GM12874 (cell line): ENCODE results near the gene CD8B2.
A peak's percentile ranks its signal among the peaks of the same experiment; 100 is the strongest.

Experiments
- TF ChIP-seq, protein P1 (sequence below): IDR thresholded peaks from 2 replicates; pipeline ENCODE4 v1.5.1; 2011; ENCODE audit warnings: low read depth, mild to moderate bottlenecking, control low read depth, low read length, moderate library complexity; ENCODE audit not compliant: insufficient read depth

Gene CD8B2

DNA sequence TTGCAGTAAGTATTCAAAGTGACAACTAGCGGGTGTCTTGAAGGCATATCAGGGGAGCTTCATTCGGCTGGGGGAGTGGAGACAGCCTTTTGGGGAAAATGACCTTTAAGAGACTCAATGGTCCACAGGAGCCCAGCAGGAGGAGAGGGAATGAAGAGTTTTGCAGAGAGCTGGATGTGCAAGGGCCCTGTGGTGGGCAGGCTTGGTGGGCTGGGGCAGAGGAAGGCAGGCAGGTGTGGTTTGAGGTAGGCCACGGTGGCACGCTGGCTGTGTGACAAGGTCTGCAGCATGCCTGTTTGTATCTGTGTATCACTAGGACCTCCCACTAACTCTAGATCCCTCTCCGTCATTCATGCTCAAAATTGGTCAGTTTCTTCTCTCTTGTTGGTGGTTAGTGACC, 53.7 kb downstream of the CD8B2 start:
- TF ChIP-seq, protein P1, sequence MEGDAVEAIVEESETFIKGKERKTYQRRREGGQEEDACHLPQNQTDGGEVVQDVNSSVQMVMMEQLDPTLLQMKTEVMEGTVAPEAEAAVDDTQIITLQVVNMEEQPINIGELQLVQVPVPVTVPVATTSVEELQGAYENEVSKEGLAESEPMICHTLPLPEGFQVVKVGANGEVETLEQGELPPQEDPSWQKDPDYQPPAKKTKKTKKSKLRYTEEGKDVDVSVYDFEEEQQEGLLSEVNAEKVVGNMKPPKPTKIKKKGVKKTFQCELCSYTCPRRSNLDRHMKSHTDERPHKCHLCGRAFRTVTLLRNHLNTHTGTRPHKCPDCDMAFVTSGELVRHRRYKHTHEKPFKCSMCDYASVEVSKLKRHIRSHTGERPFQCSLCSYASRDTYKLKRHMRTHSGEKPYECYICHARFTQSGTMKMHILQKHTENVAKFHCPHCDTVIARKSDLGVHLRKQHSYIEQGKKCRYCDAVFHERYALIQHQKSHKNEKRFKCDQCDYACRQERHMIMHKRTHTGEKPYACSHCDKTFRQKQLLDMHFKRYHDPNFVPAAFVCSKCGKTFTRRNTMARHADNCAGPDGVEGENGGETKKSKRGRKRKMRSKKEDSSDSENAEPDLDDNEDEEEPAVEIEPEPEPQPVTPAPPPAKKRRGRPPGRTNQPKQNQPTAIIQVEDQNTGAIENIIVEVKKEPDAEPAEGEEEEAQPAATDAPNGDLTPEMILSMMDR, result no peak

DNA sequence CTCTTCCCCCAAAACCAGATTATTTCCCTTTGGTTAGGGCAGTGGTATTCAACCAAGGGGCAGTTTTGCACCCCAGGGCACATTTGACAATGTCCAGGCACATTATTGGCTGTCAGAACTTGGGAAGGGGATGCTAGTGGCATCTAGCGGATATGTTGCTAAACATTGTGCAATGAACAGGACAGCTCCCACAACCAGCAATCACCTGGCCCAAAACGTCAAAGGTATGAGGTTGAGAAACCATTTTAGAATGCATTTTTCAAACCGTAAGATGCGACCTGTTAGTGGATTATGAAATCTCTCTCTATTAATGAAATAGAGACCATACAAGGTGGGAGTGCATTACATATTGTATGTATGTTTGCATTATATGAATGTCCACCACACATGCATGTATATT, 54.2 kb downstream of the CD8B2 start:
- TF ChIP-seq, protein P1, result no peak

DNA sequence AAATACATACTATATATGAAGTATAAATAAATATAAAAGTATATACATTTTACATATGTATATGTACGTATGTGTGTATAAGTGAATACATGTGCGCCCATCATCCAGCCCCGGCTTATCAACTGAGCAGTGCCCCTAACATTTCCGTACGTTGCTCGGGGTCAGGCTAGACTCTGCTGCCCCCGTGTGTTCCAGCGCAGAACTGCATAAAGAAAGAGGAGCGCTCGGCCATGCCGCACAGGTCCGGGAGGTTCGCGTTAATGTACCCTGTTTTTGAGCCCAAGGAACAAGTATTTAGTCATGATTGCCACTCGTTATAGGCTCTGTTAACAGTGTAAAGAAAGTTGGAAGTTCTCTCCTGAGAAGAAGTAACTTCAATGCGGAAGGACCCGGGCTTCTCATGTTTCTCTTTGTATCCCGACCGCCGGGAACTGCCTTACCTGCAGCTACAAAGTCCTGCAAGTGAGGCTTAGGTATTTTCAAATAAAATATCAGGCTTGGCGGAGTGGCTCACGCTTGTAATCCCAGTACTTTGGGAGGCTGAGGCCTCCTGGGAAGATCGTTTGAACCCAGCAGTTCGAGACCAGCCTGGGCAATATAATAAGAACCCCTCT, 55.7 kb downstream of the CD8B2 start:
- TF ChIP-seq, protein P1, result peak; percentile 85

DNA sequence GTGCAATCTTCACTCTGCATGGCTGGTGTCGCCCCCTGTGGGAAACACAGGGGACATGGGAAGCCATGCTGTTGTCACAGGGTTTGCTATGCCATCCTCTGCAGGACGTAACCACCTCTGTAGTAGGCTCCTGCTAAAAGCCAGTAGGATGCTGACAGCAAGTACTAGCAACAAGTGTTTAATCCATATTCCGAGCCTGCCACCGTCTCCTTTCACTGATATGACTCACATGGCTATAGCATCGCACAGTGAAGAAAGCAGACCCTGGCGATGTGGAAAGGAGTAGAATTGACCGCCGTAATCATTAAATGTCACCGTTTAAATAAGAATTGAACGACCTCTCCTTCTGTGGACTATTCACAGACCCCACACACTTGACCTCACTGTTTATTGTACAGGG, 57.8 kb downstream of the CD8B2 start:
- TF ChIP-seq, protein P1, result no peak

DNA sequence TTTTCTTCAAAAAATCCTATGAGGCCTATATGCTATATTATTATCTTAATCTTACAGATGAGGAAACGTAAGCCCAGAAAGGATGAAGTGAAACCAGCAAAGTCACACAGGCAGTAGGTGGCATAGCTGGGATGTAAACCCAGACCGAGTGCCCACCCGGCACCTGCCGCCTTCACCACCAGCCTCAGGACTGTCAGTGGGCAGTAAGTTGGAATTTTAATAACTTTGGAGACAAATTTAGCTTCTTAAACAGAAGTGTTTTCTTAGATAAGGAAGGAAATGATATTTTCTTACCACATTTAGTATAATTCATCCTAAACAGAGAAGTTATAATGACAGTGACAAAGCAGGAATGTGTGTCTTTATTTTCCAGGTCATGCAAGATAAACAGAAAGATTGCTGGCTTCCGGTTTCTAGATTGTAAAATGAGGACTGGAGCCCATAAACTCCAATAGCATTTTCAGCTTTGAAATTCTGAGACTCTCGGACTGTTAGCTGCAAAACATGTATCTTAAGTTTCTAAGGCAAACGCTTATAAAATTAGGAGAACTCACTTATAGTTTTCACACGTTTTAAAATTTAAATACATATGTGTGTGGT, 59.3 kb downstream of the CD8B2 start:
- TF ChIP-seq, protein P1, result no peak

DNA sequence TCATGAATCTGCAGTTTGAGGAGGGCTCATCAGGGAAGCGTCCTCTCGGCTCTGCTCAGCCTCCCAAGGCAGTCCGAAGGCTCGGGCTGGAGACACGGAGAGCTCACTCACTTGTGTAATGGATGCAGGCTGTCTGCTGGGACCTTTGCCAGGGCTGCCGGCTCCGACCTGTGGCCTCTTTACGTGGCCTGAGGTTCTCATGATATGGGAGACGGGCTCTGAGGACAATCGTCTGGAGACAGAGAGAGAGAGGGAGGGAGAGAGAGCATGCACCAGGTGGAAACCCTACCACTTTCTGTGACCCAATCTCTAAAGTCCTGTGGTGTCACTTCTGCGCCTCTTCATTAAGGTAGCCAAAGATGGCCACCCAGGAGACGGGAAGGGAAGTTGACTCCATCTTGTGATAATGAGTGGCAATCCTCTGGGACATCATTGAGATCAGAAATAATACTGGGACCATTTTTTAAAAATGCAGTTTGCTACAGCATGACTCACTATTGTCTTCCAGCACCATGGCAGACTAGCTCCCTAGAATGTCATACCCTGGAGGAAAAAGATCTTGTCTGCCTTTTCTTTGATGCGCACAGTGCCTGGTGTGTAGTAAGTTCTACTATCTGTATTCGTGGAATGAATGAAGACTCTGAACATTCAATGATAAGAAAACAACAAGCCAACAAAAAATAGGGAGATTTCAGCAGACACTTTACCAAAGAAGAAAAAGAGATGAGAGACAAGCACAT, 60.2 kb downstream of the CD8B2 start:
- TF ChIP-seq, protein P1, result no peak

DNA sequence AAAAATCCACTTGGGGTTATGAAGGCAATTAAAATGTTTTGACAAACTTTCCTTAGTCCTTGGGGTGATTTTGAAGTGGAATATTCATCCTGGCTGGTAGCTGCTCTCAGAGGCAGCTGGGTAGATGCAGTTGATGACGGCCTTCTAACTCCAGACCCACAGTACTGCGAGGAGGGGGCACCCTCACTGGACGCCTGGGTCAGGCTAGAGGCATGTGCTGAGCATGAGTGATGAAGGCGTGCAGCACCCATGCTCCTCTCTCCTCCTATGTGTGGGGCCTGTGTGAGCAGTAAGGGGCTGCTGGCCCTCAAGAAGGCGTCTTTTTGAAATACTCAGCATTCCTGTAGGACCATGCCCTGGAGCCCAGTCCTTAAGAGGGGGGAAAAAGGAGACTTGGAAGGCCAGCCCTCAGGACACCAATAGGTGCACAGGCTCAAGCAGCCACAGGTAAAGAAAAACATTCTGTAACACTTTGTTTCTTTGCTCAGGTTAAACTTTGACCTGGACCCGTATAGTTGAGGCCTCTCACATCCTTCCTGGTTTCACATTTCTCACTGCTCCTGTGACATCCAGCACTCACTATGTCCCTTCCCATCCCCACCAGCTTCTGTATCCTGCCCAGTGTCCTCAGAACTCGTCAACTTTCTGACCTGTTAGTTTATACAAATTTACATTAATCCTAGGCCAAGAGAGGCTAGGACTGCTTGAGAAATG, 64.4 kb downstream of the CD8B2 start:
- TF ChIP-seq, protein P1, result no peak
